Neural cell (in vitro differentiated cells): ENCODE data around the gene MDGA2. TPM values are rescaled to one million over a fixed set of nuclear protein-coding genes. Genes with fewer than 3 reads are reported as not detected.

Experiments
- H2AFZ ChIP-seq: fragments of 200-600, 300-800 bp; sonication (generic), shearing (Covaris generic); 2 replicates; pipeline ENCODE4 v1.6.0; 2014; ENCODE audit warnings: low read depth, mild to moderate bottlenecking, antibody characterized with exemption, low read length, moderate library complexity
- H3F3A ChIP-seq: fragments of 200-600 bp; shearing (Covaris generic); 2 replicates; pipeline ENCODE4 v1.6.1; 2016; ENCODE audit warnings: mild to moderate bottlenecking, moderate library complexity, mixed read lengths, antibody characterized with exemption, low read length; ENCODE audit not compliant: insufficient read depth, poor library complexity, severe bottlenecking
- H3K27ac ChIP-seq: fragments of 200-600, 300-800 bp; sonication (generic), shearing (Covaris generic); 2 replicates; pipeline ENCODE4 v1.5.1; 2014; ENCODE audit warnings: mild to moderate bottlenecking, low read length, moderate library complexity
- H3K27me3 ChIP-seq: fragments of 300-800, 200-600 bp; sonication (generic), shearing (Covaris generic); 2 replicates; pipeline ENCODE4 v1.6.0; 2014; ENCODE audit warnings: mild to moderate bottlenecking, low read depth, low read length, moderate library complexity; ENCODE audit not compliant: insufficient read depth
- H3K36me3 ChIP-seq: fragments of 300-800, 200-600 bp; sonication (generic), shearing (Covaris generic); 2 replicates; pipeline ENCODE4 v1.5.1; 2014; ENCODE audit warnings: mild to moderate bottlenecking, antibody characterized with exemption, low read length, moderate library complexity; ENCODE audit not compliant: insufficient read depth
- H3K4me2 ChIP-seq: fragments of 300-800, 200-600 bp; sonication (generic), shearing (Covaris generic); 2 replicates; pipeline ENCODE4 v1.6.0; 2014; ENCODE audit warnings: mild to moderate bottlenecking, low read length
- H3K4me3 ChIP-seq: fragments of 300-800, 200-600 bp; sonication (generic), shearing (Covaris generic); 2 replicates; pipeline ENCODE4 v1.5.1; 2014; ENCODE audit warnings: mild to moderate bottlenecking, low read length, moderate library complexity
- H3K79me2 ChIP-seq: fragments of 200-600 bp; shearing (Covaris generic); replicated peaks from 2 replicates; pipeline ENCODE4 v1.6.0; 2014; ENCODE audit warnings: mild to moderate bottlenecking, low read length, moderate library complexity; ENCODE audit not compliant: insufficient read depth
- H3K9ac ChIP-seq: fragments of 300-800, 200-600 bp; sonication (generic), shearing (Covaris generic); 2 replicates; pipeline ENCODE4 v1.6.1; 2016; ENCODE audit warnings: mild to moderate bottlenecking, low read length, mixed read lengths
- H3K9me2 ChIP-seq: fragments of 200-600 bp; shearing (Covaris generic); 2 replicates; pipeline ENCODE4 v1.6.1; 2016; ENCODE audit warnings: mild to moderate bottlenecking, low read length, mixed read lengths; ENCODE audit not compliant: insufficient read depth
- H3K9me3 ChIP-seq: fragments of 200-600, 300-800 bp; sonication (generic), shearing (Covaris generic); 2 replicates; pipeline ENCODE4 v1.6.1; 2016; ENCODE audit warnings: mild to moderate bottlenecking, mixed run types, low read length, moderate library complexity, mixed read lengths
- H4K20me1 ChIP-seq: fragments of 200-600 bp; shearing (Covaris generic); 2 replicates; pipeline ENCODE4 v1.6.1; 2016; ENCODE audit warnings: mild to moderate bottlenecking, mixed run types; ENCODE audit not compliant: insufficient read depth
- CTCF ChIP-seq: fragments of 450-650 bp; IDR thresholded peaks from 2 replicates; pipeline ENCODE4 v1.5.1; 2014; ENCODE audit warnings: antibody characterized with exemption, mild to moderate bottlenecking, moderate library complexity; ENCODE audit not compliant: poor library complexity, severe bottlenecking
- EP300 ChIP-seq: fragments of 450-650 bp; conservative IDR thresholded peaks from 2 replicates; pipeline ENCODE4 v1.6.1; 2014; ENCODE audit warnings: antibody characterized with exemption, mild to moderate bottlenecking, moderate library complexity; ENCODE audit not compliant: poor library complexity, severe bottlenecking
- EZH2 ChIP-seq: fragments of 200-600, 300-800 bp; shearing (Covaris generic), sonication (generic); IDR thresholded peaks from 2 replicates; pipeline ENCODE4 v1.6.1; 2014; ENCODE audit warnings: antibody characterized with exemption, low read length, borderline replicate concordance, mild to moderate bottlenecking; ENCODE audit not compliant: insufficient read depth, poor library complexity, severe bottlenecking
- MXI1 ChIP-seq: fragments of 450-650 bp; conservative IDR thresholded peaks from 2 replicates; pipeline ENCODE4 v1.6.1; 2014; ENCODE audit warnings: antibody characterized with exemption, mild to moderate bottlenecking; ENCODE audit not compliant: poor library complexity, severe bottlenecking
- POLR2AphosphoS5 ChIP-seq: IDR thresholded peaks from 2 replicates; pipeline ENCODE4 v1.6.1; 2012
- RAD21 ChIP-seq: fragments of 450-650 bp; conservative IDR thresholded peaks from 2 replicates; pipeline ENCODE4 v1.6.1; 2014; ENCODE audit warnings: antibody characterized with exemption, mild to moderate bottlenecking, moderate library complexity
- REST ChIP-seq: IDR thresholded peaks from 2 replicates; pipeline ENCODE4 v1.6.1; 2012; ENCODE audit warnings: borderline replicate concordance
- SMC3 ChIP-seq: fragments of 450-650 bp; conservative IDR thresholded peaks from 2 replicates; pipeline ENCODE4 v1.6.1; 2014; ENCODE audit warnings: antibody characterized with exemption, mild to moderate bottlenecking, moderate library complexity; ENCODE audit not compliant: poor library complexity
- TAF1 ChIP-seq: IDR thresholded peaks from 2 replicates; pipeline ENCODE4 v1.6.1; 2012; ENCODE audit warnings: low read depth
- polyA plus RNA-seq: library from polyadenylated mRNA; depleted of rRNA; stranded (reverse); fragments of >200 nt; gene quantifications from 2 replicates; pipeline ENCODE4 v1.2.3, GENCODE V29; 2014

Gene MDGA2
- polyA plus RNA-seq, 1 donor from 2014 or later = 3.8 TPM

- H3K27ac ChIP-seq = no peak overlapping the region
- H4K20me1 ChIP-seq = no peaks in the 10 kb centered on the region
- H2AFZ ChIP-seq = no peak overlapping the region
- H3F3A ChIP-seq = no peaks in the 10 kb centered on the region
- H3K9me2 ChIP-seq = no peaks in the 10 kb centered on the region
- no peaks in the 10 kb centered on the region for H3K27me3 ChIP-seq
- no peak overlapping the region for H3K4me2 ChIP-seq
- no peaks in the 10 kb centered on the region for H3K36me3 ChIP-seq
- no peaks in the 10 kb centered on the region for H3K79me2 ChIP-seq
- no peak for TF ChIP-seq MXI1
- no peak for TF ChIP-seq REST
- TF ChIP-seq TAF1 = no peak
- no peak for TF ChIP-seq EP300
- no peak for TF ChIP-seq EZH2
- TF ChIP-seq CTCF = no peak
- no peak for TF ChIP-seq RAD21
- TF ChIP-seq POLR2AphosphoS5 = no peak
- TF ChIP-seq SMC3 = no peak
- H3K9ac ChIP-seq = no peak overlapping the region
- no peak overlapping the region for H3K4me3 ChIP-seq
- H3K9me3 ChIP-seq = no peaks in the 10 kb centered on the region
Observed at GRCh38 chr14:46951103-46951502, 724.3 kb downstream of the MDGA2 start.

- no peak overlapping the region for H2AFZ ChIP-seq
- no peaks in the 10 kb centered on the region for H4K20me1 ChIP-seq
- H3K79me2 ChIP-seq = no peaks in the 10 kb centered on the region
- no peaks in the 10 kb centered on the region for H3K36me3 ChIP-seq
- TF ChIP-seq SMC3 (no peak), MXI1 (no peak), RAD21 (no peak), TAF1 (no peak), POLR2AphosphoS5 (no peak), REST (no peak), CTCF (no peak), EZH2 (no peak), EP300 (no peak)
- H3K9me3 ChIP-seq = no peaks in the 10 kb centered on the region
- no peaks in the 10 kb centered on the region for H3K27me3 ChIP-seq
- no peak overlapping the region for H3K9ac ChIP-seq
- H3K4me2 ChIP-seq = no peak overlapping the region
- H3K27ac ChIP-seq = no peak overlapping the region
- no peaks in the 10 kb centered on the region for H3K9me2 ChIP-seq
- H3K4me3 ChIP-seq = no peak overlapping the region
- H3F3A ChIP-seq = no peaks in the 10 kb centered on the region
Observed at GRCh38 chr14:46940611-46941010, 734.8 kb downstream of the MDGA2 start.
